GM19023 (cell line): ENCODE measurements around the gene LEMD2.

Experiments used
- ATAC-seq: cut with Tn5 transposase; IDR thresholded peaks from one replicate; pipeline ENCODE4 v1.9.1; 2021; ENCODE audit warnings: mild to moderate bottlenecking, moderate library complexity; ENCODE audit not compliant: unreplicated experiment

LEMD2 gene

GRCh38 chr6:33759887-33760629 lies 28.9 kb downstream of the LEMD2 start:
- ATAC-seq: no peak

- ATAC-seq: no peak
Measured at GRCh38 chr6:33758815-33759216, 30.1 kb downstream of the LEMD2 start.

GRCh38 chr6:33757906-33758305 lies 31.0 kb downstream of the LEMD2 start:
- no peak for ATAC-seq

DNA sequence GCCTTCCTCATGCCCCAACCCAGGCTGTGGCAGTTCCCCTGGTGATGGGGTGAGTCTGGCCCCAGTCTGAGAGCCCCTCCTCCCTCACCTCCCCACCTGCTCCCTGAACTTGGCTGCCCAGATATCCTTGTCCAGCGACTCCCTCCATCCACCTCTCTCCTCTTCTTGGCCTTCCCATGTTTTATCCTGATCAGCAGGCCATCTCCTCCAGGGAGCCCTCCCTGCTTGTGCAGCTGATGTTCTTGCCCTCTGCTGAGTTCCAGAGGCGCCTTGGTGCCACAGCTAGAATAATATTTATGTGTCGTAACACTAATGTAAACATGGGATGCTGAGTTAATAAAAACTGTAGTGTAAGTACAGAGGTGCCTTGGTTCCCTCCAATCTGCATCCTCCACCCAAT lies 31.8 kb downstream of the LEMD2 start:
- ATAC-seq: no peak

GRCh38 chr6:33756211-33756954 lies 32.5 kb downstream of the LEMD2 start:
- ATAC-seq: no peak

GRCh38 chr6:33755070-33755869 lies 33.7 kb downstream of the LEMD2 start:
- no peak for ATAC-seq

DNA sequence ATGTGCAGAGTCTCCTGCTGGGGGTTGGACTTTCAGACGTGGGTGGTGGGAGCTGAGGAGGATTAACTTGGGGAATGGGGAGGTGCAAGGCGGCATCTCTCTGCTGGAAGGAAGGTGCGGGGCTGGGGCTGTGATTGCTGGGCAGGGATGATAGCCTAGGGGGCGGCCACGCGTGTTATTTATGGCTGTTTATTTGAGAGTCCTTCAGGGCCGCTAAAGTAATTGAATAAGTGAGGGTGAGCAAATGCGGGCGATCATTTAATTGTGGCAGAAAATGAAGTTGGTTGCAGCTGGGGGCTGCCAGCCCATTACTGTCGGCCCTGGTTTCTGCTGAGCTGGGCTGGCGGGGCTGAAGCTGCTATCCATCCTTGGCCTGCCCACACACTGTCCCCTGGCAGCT lies 34.7 kb downstream of the LEMD2 start:
- no peak for ATAC-seq

DNA sequence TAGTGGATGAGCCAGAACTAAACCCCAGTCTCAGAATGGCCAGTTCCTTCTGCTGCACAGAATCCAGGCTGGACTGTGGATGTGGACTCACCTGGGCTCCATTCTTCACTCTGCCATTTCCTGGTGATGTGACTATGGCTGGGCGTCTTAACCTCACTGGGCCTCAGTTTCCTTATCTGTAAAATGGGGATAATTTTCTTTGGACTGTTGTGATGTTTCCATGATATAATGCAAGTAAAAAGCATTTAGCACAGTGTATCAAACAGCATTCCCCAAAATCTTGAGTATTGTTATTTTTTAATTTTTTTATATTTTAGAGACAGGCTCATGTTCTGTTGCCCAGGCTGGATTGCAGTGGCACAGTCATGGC lies 36.3 kb downstream of the LEMD2 start:
- no peak for ATAC-seq

DNA sequence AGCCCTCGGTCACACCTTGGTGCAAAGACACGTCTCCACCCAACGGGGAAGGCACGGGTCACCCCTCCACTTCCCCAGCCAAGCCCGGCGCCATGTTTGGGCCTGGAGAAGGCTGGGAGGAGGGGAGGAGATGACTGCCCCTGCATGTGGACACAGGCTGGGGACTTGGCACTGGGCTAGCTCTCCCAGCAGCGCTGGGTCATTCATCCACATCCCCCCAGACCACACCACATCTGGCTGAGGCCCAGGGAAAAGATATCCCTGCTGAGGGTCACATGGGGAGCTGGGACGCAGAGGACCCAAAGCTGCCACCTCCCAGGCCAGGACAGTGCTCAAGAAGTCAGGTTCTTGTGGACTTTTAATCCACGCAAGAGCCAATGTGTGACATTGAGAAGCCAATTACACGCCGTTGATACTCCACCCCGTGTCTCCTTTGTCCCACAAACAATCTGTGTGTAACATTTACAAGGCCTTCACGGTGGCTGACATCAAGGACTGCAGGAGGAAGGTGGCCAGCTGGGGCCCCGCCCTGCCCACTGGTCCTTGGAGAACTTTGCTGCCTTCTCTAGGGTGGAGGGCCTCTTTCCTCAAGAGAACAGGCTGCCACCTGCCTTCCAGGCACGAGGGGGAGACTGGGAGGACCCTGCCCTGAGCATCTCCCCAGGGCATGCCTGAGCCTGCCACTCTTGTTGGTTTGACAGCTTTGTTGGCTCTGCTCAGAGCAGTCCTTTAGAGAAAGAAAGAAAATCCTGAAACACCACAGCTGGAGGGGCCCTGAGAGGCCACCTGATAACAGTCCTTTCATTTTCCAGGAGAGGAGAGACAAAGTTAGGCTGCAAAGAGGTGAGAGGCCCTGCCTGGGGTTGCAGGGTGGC lies 36.9 kb downstream of the LEMD2 start:
- no peak for ATAC-seq

GRCh38 chr6:33750244-33750991 lies 38.5 kb downstream of the LEMD2 start:
- no peak for ATAC-seq

GRCh38 chr6:33749401-33749800 lies 39.5 kb downstream of the LEMD2 start:
- ATAC-seq: no peak

DNA sequence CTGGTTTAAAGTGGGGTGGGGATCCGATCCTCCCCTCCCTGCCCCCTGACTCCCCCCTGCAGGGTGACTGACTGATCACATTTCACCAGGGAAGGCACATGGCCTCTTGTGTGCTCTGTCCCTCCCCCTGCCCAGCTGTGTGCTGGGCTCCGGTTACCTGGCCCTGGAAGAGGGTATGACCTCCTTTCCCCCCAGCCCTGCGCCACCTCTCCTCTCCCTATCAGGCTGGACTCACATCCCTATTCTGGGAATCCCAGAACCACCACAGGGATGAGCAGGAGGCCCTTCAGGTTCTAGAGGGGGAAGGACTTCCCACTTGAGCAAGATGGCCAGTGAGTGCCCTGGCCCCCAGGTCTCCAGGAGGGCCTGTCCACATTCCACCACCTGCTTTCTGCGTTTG lies 40.1 kb downstream of the LEMD2 start:
- ATAC-seq: no peak

GRCh38 chr6:33747823-33748222 lies 41.1 kb downstream of the LEMD2 start:
- no peak for ATAC-seq

DNA sequence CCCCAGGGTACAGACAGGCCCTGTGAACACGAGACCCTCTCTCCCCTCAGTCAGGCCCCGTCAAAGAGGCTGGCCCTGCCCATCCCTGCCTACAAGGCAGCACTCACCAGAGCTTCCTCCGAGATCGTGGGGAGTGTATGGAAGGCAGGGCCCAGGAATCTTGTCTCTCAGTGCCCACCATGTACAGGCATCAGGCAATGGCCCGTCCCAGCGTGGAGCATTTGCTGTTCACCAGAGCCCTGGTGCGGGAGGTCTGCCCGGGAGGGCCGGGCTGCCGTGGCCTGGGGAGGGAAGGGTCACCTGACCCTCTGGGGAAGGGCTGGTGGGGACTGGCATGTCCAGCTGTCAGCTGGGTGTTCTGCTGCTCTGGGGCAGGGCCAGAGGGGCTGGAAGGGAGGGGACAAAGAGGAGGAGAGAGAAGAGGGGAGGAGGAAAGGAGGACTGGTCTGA lies 42.3 kb downstream of the LEMD2 start, which contains the start of gene IP6K3:
Gene IP6K3, minus strand, starts transcription at position 255 of the 450 bp plus-strand sequence. CDS start 11,429 bp downstream, outside the sequence.
- no peak for ATAC-seq

GRCh38 chr6:33746036-33746600 lies 42.8 kb downstream of the LEMD2 start:
- no peak for ATAC-seq

DNA sequence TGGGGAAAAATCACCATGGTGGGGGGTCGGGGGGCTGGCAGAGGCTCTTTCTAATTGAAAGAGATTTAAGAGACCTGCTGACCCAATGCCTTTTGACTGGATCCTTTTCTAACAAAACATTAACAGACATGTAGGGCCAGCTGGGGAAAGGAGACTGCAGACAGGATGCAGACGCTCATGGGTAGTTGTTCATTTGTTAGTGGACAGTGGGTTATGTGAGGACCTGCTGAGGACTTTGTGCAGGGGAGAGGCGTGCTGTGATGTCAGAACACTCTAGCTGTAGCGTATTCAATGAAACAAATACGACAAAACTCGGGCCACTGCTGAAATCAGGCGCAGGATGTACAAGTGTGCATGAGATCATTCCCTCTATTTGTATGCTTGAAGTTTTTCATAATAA lies 43.4 kb downstream of the LEMD2 start:
- ATAC-seq: no peak

GRCh38 chr6:33744895-33745546 lies 43.9 kb downstream of the LEMD2 start:
- no peak for ATAC-seq

DNA sequence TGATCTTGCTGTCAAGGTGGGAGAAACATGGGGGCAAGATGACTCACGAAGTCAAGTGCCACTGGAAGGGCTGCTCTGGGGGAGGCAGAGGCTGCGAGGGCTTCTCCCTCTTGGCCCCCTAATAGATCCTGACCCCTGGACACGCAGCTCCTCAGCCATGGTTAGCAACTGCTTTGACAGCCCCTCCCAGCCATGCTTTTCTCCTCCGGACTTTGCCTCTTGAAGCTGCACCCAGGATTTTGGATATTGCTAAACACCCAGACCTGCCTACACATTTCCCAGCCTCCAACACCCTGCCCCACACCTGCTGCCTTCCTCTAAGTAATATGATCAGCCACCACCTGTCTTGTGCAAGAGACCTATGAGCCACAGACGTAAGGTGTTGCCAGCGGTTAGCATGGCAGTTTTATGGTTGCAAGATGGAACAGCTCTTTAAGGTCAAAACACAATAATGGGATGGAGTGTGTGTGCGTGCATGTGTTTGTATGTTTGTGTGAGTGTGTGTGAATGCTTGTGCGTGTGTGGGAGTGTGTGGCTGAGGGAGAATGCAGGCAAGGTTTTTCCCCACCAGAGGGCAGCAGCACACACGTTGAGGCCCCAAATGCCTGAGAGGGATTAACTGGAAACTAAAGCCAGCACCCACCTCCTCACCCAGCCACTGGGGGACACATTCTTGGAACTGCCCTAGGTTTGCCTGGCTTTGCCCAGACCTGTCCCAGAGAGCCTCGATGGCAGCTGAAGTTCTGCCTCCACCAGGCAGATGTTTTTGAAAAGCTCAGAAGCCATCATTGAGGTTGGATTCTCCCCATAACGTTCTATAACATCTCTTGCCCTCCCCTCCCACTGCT lies 44.7 kb downstream of the LEMD2 start:
- ATAC-seq: no peak
